Mesothelial cell of epicardium (in vitro differentiated cells): ENCODE data around the gene TPM2. TPM values are rescaled to one million over a fixed set of nuclear protein-coding genes. Genes with fewer than 3 reads are reported as not detected.

ENCODE experiments used
- DNase-seq, 2 experiments: peaks; one replicate each; pipeline ENCODE4 v3.0.0; 2021; ENCODE audit warnings: low spot score in 2 of 2; ENCODE audit not compliant: unreplicated experiment in 2 of 2
- H3K27ac Mint-ChIP-seq: 2 replicates; pipeline ENCODE4 v1.8.0; 2021; ENCODE audit warnings: mixed read lengths
- H3K27me3 Mint-ChIP-seq: 2 replicates; pipeline ENCODE4 v1.8.0; 2021; ENCODE audit warnings: low read depth, mixed read lengths
- H3K36me3 Mint-ChIP-seq: 2 replicates; pipeline ENCODE4 v1.8.0; 2021; ENCODE audit warnings: mixed read lengths
- H3K4me1 Mint-ChIP-seq: 2 replicates; pipeline ENCODE4 v1.8.0; 2021; ENCODE audit warnings: mixed read lengths
- H3K4me3 Mint-ChIP-seq: 2 replicates; pipeline ENCODE4 v1.8.0; 2021; ENCODE audit warnings: mild to moderate bottlenecking, moderate library complexity, mixed read lengths
- H3K9me3 Mint-ChIP-seq: 2 replicates; pipeline ENCODE4 v1.8.0; 2021; ENCODE audit warnings: mixed read lengths
- total RNA-seq: library from RNA; stranded (reverse); gene quantifications from 3 replicates; pipeline ENCODE4 v1.2.1, GENCODE V29; 2021
- TF ChIP-seq, protein P1 (sequence below): fragments of 200-600 bp; sonication (generic); IDR thresholded peaks from one replicate; pipeline ENCODE4 v1.5.0; 2021; ENCODE audit warnings: antibody characterized with exemption; ENCODE audit not compliant: unreplicated experiment

The TPM2 gene
- 289 to 294 TPM (median 291 TPM) in 3 replicates for total RNA-seq

DNA sequence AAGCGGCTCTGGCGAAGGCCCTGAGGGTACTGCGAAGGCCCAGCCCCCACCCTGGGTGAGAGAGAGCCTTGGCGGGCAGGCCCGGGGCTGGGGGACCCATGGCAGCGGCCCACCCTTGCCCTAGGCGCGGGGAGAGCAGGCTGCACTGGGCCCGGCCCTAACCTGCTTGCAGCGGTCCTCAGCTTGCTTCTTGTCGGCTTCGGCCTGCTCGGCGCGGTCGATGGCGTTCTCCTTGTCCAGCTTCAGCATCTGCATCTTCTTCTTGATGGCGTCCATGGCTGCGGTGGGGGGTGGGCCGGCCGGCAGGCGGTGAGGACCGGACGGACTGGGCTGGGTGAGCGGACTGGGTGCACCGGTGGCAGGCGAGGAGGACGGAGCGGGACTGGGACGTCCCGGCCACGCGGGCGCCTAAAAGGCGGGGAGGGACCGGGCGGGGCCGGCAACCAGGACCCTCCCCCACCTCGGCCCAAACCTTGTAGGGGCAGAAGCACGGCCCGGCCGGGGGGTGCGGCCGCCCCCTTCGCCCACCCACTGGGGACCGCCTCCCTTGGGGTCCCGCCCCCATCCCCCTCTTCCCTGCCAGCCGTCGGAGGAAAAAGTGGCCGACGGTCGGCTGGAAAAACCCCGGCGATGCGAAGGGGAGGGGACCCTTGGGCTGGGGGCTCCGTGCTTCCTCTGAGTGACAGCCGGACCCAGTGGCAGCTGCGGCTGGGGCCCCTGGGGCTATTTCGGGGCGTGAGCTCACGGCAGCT, at the start of gene TPM2:
TSS of gene TPM2 (minus strand) at position 384 of the 752 bp plus-strand sequence. CDS start at position 276, 108 bp downstream.
- TF ChIP-seq, protein P1, sequence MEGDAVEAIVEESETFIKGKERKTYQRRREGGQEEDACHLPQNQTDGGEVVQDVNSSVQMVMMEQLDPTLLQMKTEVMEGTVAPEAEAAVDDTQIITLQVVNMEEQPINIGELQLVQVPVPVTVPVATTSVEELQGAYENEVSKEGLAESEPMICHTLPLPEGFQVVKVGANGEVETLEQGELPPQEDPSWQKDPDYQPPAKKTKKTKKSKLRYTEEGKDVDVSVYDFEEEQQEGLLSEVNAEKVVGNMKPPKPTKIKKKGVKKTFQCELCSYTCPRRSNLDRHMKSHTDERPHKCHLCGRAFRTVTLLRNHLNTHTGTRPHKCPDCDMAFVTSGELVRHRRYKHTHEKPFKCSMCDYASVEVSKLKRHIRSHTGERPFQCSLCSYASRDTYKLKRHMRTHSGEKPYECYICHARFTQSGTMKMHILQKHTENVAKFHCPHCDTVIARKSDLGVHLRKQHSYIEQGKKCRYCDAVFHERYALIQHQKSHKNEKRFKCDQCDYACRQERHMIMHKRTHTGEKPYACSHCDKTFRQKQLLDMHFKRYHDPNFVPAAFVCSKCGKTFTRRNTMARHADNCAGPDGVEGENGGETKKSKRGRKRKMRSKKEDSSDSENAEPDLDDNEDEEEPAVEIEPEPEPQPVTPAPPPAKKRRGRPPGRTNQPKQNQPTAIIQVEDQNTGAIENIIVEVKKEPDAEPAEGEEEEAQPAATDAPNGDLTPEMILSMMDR = no peak
- H3K4me3 Mint-ChIP-seq = peak within 1 kb of the TSS; percentile 88
- peaks cover 9% of the 10 kb centered on the region for H3K36me3 Mint-ChIP-seq
- peak; percentile 53 to 73 for DNase-seq
- no peaks in the 10 kb centered on the region for H3K9me3 Mint-ChIP-seq
- H3K27ac Mint-ChIP-seq = peak within 1 kb of the TSS; percentile 97
- peaks cover 38% of the 10 kb centered on the region for H3K4me1 Mint-ChIP-seq
- H3K27me3 Mint-ChIP-seq = no peaks in the 10 kb centered on the region

DNA sequence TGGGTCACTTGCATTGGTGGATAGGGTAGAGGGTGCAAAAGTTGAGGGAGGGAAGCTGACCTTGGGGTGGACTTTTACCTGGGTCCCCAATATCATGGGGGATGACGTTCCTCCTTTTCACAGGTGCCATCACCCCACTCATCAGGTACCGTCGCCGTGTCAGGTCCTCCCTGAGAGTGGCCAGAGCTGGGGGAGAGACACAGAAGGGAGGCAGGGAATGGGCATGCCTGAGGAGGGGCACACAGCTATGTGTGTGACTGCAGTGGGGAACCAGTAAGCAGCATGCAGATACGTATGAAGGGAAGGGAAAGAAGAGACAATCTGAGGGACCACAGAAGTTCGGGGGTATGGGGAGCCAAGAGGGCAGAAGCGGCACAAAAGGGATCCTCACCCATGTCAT, 49.2 kb upstream of the TPM2 start:
- Mint-ChIP-seq H3K36me3 (peaks cover 17% of the 10 kb centered on the region), H3K27ac (no peak overlapping the region), H3K4me3 (no peak overlapping the region)

DNA sequence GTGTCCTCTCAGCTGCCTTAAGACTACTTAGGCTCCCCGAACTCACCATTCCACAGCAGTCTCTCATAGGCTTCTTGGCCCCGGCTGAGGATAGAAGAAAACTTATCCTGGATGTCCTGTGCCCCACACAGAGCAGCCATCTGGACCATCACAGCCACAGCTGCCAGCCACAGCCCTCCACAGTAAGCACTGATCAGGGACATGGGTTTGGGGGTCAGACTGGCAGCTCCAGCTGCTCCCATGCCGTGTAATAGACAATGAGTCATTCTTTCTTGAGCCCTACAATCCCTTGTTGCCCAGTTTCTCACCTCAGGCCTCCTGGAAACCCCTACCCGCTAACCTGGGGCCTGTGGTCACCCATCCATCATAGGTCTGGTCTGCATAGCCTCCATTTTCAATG, 48.5 kb upstream of the TPM2 start:
- TF ChIP-seq, protein P1 = no peak
- Mint-ChIP-seq H3K4me1 (peaks cover 5% of the 10 kb centered on the region), H3K27ac (no peak overlapping the region), H3K36me3 (peaks cover 13% of the 10 kb centered on the region), H3K27me3 (no peaks in the 10 kb centered on the region), H3K9me3 (no peaks in the 10 kb centered on the region), H3K4me3 (no peak overlapping the region)
- no peak for DNase-seq

More for the DNA sequence above, 49.2 kb upstream of the TPM2 start:
- no peaks in the 10 kb centered on the region for H3K9me3 Mint-ChIP-seq
- TF ChIP-seq, protein P1 = no peak
- H3K27me3 Mint-ChIP-seq = no peaks in the 10 kb centered on the region
- DNase-seq = no peak
- no peaks in the 10 kb centered on the region for H3K4me1 Mint-ChIP-seq

DNA sequence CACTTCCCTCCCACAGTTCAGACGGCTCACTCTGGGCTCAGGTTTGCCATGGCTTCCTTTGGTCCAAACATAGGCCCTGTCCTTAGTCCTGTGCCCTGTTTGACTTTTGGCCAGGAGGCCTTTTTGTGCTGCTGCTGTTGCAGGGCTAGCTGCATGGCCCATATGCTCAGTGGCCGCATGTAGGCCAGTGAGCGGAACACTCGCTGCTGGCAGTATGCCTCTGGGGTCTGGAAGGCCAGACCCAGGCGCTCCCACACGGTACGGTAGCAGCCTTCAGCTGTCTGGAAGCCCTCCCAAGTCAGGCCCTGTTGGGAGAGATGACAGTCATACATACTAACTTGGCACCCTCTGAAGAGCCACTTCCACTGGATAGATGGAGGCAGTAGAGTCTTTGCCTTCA, 47.4 kb upstream of the TPM2 start:
- Mint-ChIP-seq H3K27me3 (no peaks in the 10 kb centered on the region), H3K27ac (no peak overlapping the region), H3K36me3 (peaks cover 11% of the 10 kb centered on the region)

DNA sequence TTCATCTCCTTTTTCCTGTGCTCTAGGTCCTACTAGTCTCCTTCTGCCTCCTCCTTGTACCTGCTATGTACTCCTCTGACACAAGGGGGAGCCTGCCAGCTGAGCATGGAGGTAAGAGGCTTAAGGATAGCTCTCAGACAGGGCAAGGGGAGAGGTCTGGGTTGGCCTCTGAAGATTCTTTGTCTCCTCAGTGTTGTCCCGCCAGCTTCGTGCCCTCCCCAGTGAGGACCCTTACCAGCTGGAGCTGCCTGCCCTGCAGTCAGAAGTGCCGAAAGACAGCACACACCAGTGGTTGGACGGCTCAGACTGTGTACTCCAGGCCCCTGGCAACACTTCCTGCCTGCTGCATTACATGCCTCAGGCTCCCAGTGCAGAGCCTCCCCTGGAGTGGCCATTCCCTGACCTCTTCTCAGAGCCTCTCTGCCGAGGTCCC, 46.5 kb upstream of the TPM2 start:
- DNase-seq = peak in 1 of 2 experiments; percentile 65
- Mint-ChIP-seq H3K27ac (no peak overlapping the region), H3K4me3 (no peak overlapping the region), H3K4me1 (peaks cover 9% of the 10 kb centered on the region), H3K27me3 (no peaks in the 10 kb centered on the region), H3K9me3 (no peaks in the 10 kb centered on the region), H3K36me3 (peaks cover 11% of the 10 kb centered on the region)
- TF ChIP-seq, protein P1 = peak; percentile 50

More for the DNA sequence above, 47.4 kb upstream of the TPM2 start:
- no peak overlapping the region for H3K4me3 Mint-ChIP-seq
- H3K9me3 Mint-ChIP-seq = no peaks in the 10 kb centered on the region
- peaks cover 9% of the 10 kb centered on the region for H3K4me1 Mint-ChIP-seq
- TF ChIP-seq, protein P1 = no peak
- no peak for DNase-seq
